ENCODE measurements around the gene KBTBD3.

- no peak for TF ChIP-seq CTCF (IDR thresholded peaks at IDR 0.05)
- no peak for TF ChIP-seq POLR2A (IDR thresholded peaks at IDR 0.05)
- no peak for TF ChIP-seq EP300 (IDR thresholded peaks at IDR 0.05)
Measured at GRCh38 chr11:106072804-106073203, 4.3 kb downstream of the KBTBD3 start.

All from tibial nerve (tissue), 4 donors.